ENCODE data around the gene LMF1.

LMF1 gene

GRCh38 chr16:872436-873242 lies 98.1 kb downstream of the LMF1 start:
- Histone ChIP-seq H3K9me3 (ENCODE audit: insufficient read depth, low read depth, low read length) (no peaks in the 10 kb centered on the region), H3K4me3 (ENCODE audit: low read length) (no peak overlapping the region), H3K27ac (ENCODE audit: low read length) (no peak overlapping the region), H3K27me3 (ENCODE audit: insufficient read depth, low read length) (no peaks in the 10 kb centered on the region), H3K9ac (ENCODE audit: low read depth, low read length) (no peak overlapping the region), H3K36me3 (ENCODE audit: insufficient read depth, low read depth, low read length) (no peaks in the 10 kb centered on the region), H3K4me1 (ENCODE audit: insufficient read depth, low read length) (no peaks in the 10 kb centered on the region)

GRCh38 chr16:871562-872345 lies 99.0 kb downstream of the LMF1 start:
- H3K36me3 ChIP-seq (ENCODE audit: insufficient read depth, low read depth, low read length), result no peaks in the 10 kb centered on the region
- H3K27me3 ChIP-seq (ENCODE audit: insufficient read depth, low read length), result no peaks in the 10 kb centered on the region
- no peak overlapping the region for H3K4me3 ChIP-seq (ENCODE audit: low read length)
- H3K9me3 ChIP-seq (ENCODE audit: insufficient read depth, low read depth, low read length), result no peaks in the 10 kb centered on the region
- no peaks in the 10 kb centered on the region for H3K4me1 ChIP-seq (ENCODE audit: insufficient read depth, low read length)
- no peak overlapping the region for H3K27ac ChIP-seq (ENCODE audit: low read length)
- no peak overlapping the region for H3K9ac ChIP-seq (ENCODE audit: low read depth, low read length)

- no peak overlapping the region for H3K27ac ChIP-seq (ENCODE audit: low read length)
- no peak overlapping the region for H3K9ac ChIP-seq (ENCODE audit: low read depth, low read length)
- H3K27me3 ChIP-seq (ENCODE audit: insufficient read depth, low read length), result no peaks in the 10 kb centered on the region
- no peaks in the 10 kb centered on the region for H3K36me3 ChIP-seq (ENCODE audit: insufficient read depth, low read depth, low read length)
- no peaks in the 10 kb centered on the region for H3K4me1 ChIP-seq (ENCODE audit: insufficient read depth, low read length)
- no peak overlapping the region for H3K4me3 ChIP-seq (ENCODE audit: low read length)
- no peaks in the 10 kb centered on the region for H3K9me3 ChIP-seq (ENCODE audit: insufficient read depth, low read depth, low read length)
Observed at GRCh38 chr16:870856-871561, 99.8 kb downstream of the LMF1 start.

- H3K27me3 ChIP-seq (ENCODE audit: insufficient read depth, low read length), result no peaks in the 10 kb centered on the region
- no peaks in the 10 kb centered on the region for H3K4me1 ChIP-seq (ENCODE audit: insufficient read depth, low read length)
- no peak overlapping the region for H3K4me3 ChIP-seq (ENCODE audit: low read length)
- no peaks in the 10 kb centered on the region for H3K36me3 ChIP-seq (ENCODE audit: insufficient read depth, low read depth, low read length)
- H3K27ac ChIP-seq (ENCODE audit: low read length), result no peak overlapping the region
- no peak overlapping the region for H3K9ac ChIP-seq (ENCODE audit: low read depth, low read length)
- no peaks in the 10 kb centered on the region for H3K9me3 ChIP-seq (ENCODE audit: insufficient read depth, low read depth, low read length)
Observed at GRCh38 chr16:869823-870641, 100.8 kb downstream of the LMF1 start.

- no peaks in the 10 kb centered on the region for H3K36me3 ChIP-seq (ENCODE audit: insufficient read depth, low read depth, low read length)
- no peak overlapping the region for H3K27ac ChIP-seq (ENCODE audit: low read length)
- H3K9ac ChIP-seq (ENCODE audit: low read depth, low read length), result no peak overlapping the region
- H3K4me1 ChIP-seq (ENCODE audit: insufficient read depth, low read length), result no peaks in the 10 kb centered on the region
- H3K27me3 ChIP-seq (ENCODE audit: insufficient read depth, low read length), result no peaks in the 10 kb centered on the region
- H3K4me3 ChIP-seq (ENCODE audit: low read length), result no peak overlapping the region
- no peaks in the 10 kb centered on the region for H3K9me3 ChIP-seq (ENCODE audit: insufficient read depth, low read depth, low read length)
Observed at GRCh38 chr16:868846-869822, 101.7 kb downstream of the LMF1 start.

GRCh38 chr16:868386-868755 lies 102.4 kb downstream of the LMF1 start:
- no peaks in the 10 kb centered on the region for H3K36me3 ChIP-seq (ENCODE audit: insufficient read depth, low read depth, low read length)
- no peak overlapping the region for H3K9ac ChIP-seq (ENCODE audit: low read depth, low read length)
- no peak overlapping the region for H3K27ac ChIP-seq (ENCODE audit: low read length)
- H3K4me1 ChIP-seq (ENCODE audit: insufficient read depth, low read length), result no peaks in the 10 kb centered on the region
- H3K4me3 ChIP-seq (ENCODE audit: low read length), result no peak overlapping the region
- no peaks in the 10 kb centered on the region for H3K27me3 ChIP-seq (ENCODE audit: insufficient read depth, low read length)
- no peaks in the 10 kb centered on the region for H3K9me3 ChIP-seq (ENCODE audit: insufficient read depth, low read depth, low read length)

GRCh38 chr16:867421-868385 lies 103.1 kb downstream of the LMF1 start:
- no peaks in the 10 kb centered on the region for H3K27me3 ChIP-seq (ENCODE audit: insufficient read depth, low read length)
- H3K9ac ChIP-seq (ENCODE audit: low read depth, low read length), result no peak overlapping the region
- H3K4me1 ChIP-seq (ENCODE audit: insufficient read depth, low read length), result no peaks in the 10 kb centered on the region
- H3K9me3 ChIP-seq (ENCODE audit: insufficient read depth, low read depth, low read length), result no peaks in the 10 kb centered on the region
- no peak overlapping the region for H3K4me3 ChIP-seq (ENCODE audit: low read length)
- no peaks in the 10 kb centered on the region for H3K36me3 ChIP-seq (ENCODE audit: insufficient read depth, low read depth, low read length)
- no peak overlapping the region for H3K27ac ChIP-seq (ENCODE audit: low read length)

- no peak overlapping the region for H3K27ac ChIP-seq (ENCODE audit: low read length)
- H3K27me3 ChIP-seq (ENCODE audit: insufficient read depth, low read length), result no peaks in the 10 kb centered on the region
- no peak overlapping the region for H3K4me3 ChIP-seq (ENCODE audit: low read length)
- no peaks in the 10 kb centered on the region for H3K36me3 ChIP-seq (ENCODE audit: insufficient read depth, low read depth, low read length)
- no peak overlapping the region for H3K9ac ChIP-seq (ENCODE audit: low read depth, low read length)
- no peaks in the 10 kb centered on the region for H3K4me1 ChIP-seq (ENCODE audit: insufficient read depth, low read length)
- no peaks in the 10 kb centered on the region; the same call in 1 of the 2 replicates for H3K9me3 ChIP-seq (ENCODE audit: insufficient read depth, low read depth, low read length)
Observed at GRCh38 chr16:866252-866896, 104.4 kb downstream of the LMF1 start.

- no peaks in the 10 kb centered on the region for H3K27me3 ChIP-seq (ENCODE audit: insufficient read depth, low read length)
- H3K4me3 ChIP-seq (ENCODE audit: low read length), result no peak overlapping the region
- no peak overlapping the region for H3K9ac ChIP-seq (ENCODE audit: low read depth, low read length)
- peaks cover 3% of the 10 kb centered on the region for H3K9me3 ChIP-seq (ENCODE audit: insufficient read depth, low read depth, low read length)
- no peaks in the 10 kb centered on the region for H3K36me3 ChIP-seq (ENCODE audit: insufficient read depth, low read depth, low read length)
- no peak overlapping the region for H3K27ac ChIP-seq (ENCODE audit: low read length)
- no peaks in the 10 kb centered on the region for H3K4me1 ChIP-seq (ENCODE audit: insufficient read depth, low read length)
Observed at GRCh38 chr16:865026-865425, 105.8 kb downstream of the LMF1 start.
